OCI-LY7 (cell line): ENCODE data around the gene NIPBL.

Experiments
- CTCF ChIP-seq: fragments of 200-600 bp; sonication (generic); conservative IDR thresholded peaks from 2 replicates; pipeline ENCODE4 v1.5.1; 2014; ENCODE audit warnings: mild to moderate bottlenecking, antibody characterized with exemption, low read length, moderate library complexity, mixed read lengths
- EZH2phosphoT487 ChIP-seq: fragments of 200-600 bp; sonication (generic); IDR thresholded peaks from 2 replicates; pipeline ENCODE4 v1.6.1; 2018; ENCODE audit warnings: low read depth, borderline replicate concordance, mild to moderate bottlenecking, mixed run types, antibody characterized with exemption, low read length, moderate library complexity, mixed read lengths

DNA sequence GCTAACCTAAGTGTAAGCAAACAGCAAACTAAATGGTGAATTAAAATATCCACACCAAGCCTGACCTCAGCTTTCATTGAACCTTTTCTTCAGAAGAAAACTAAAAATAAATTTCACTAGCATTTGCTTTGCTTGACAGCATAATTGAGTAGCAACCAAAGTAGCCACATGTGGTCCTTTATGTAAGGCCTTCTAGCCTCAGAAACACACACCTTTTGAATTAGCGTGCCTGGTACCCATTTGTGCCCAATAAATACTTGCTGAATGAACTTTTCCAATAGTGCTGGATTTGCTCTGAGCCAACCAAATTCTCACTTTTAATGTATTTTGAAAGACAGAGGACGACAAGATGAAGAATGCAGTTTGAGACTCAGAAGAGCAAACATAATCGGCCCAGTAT lies 2.1 kb upstream of the NIPBL start:
- TF ChIP-seq CTCF (no peak), EZH2phosphoT487 (no peak)
